Gastrocnemius medialis (tissue), 4 donors: ENCODE results near the gene SLC11A1. TPM values are rescaled to one million over a fixed set of nuclear protein-coding genes. Genes with fewer than 3 reads are reported as not detected.

Source experiments
- ATAC-seq, 2 donors: fragments of 150-250 bp; one replicate each; pipeline ENCODE4 v1.9.1; 2016
- DNase-seq, 2 donors: peaks; one replicate each; pipeline ENCODE4 v3.0.0-alpha.2; 2019
- H3K27ac ChIP-seq, 4 donors: fragments of 200-600 bp; sonication (generic); 1 replicate in 1 of 4; 2 replicates in 3 of 4; pipeline ENCODE4 v1.5.1; 2016 to 2018; ENCODE audit warnings: mild to moderate bottlenecking in 2 of 4, moderate library complexity in 1 of 4
- H3K27me3 ChIP-seq, 3 donors: fragments of 200-600 bp; sonication (generic) in 2 of 3; 1 replicate in 1 of 3; 2 replicates in 2 of 3; pipeline versions ENCODE4 v1.5.1 to v1.6.0; 2016 to 2019; ENCODE audit warnings: mild to moderate bottlenecking in 1 of 3, moderate library complexity in 1 of 3
- H3K36me3 ChIP-seq, 2 donors: fragments of 200-600 bp; sonication (generic) in 1 of 2; one replicate each; pipeline ENCODE4 v1.5.1; 2017 to 2018
- H3K4me1 ChIP-seq, 2 donors: fragments of 200-600 bp; sonication (generic) in 1 of 2; one replicate each; pipeline ENCODE4 v1.5.1; 2016 to 2017; ENCODE audit warnings: mild to moderate bottlenecking in 2 of 2
- H3K4me3 ChIP-seq, 4 donors: fragments of 200-600 bp; sonication (generic) in 3 of 4; 1 replicate in 1 of 4; 2 replicates in 3 of 4; pipeline ENCODE4 v1.5.1; 2016 to 2019; ENCODE audit warnings: mild to moderate bottlenecking in 2 of 4
- H3K9me3 ChIP-seq, 3 donors: fragments of 200-600 bp; sonication (generic) in 2 of 3; 1 replicate in 1 of 3; 2 replicates in 2 of 3; pipeline ENCODE4 v1.5.1; 2016 to 2019
- CTCF ChIP-seq, 5 experiments: fragments of 450-650 bp in 3 of 5; fragments of 200-600 bp in 2 of 5; sonication (generic) in 2 of 5; IDR thresholded peaks in 4 of 5; conservative IDR thresholded peaks in 1 of 5; 1 replicate in 4 of 5; 2 replicates in 1 of 5; pipeline ENCODE4 v1.5.1; 2016 to 2019; ENCODE audit warnings: antibody characterized with exemption in 5 of 5, mild to moderate bottlenecking in 3 of 5, moderate library complexity in 3 of 5
- POLR2A ChIP-seq, 2 donors: fragments of 450-650 bp; IDR thresholded peaks; one replicate each; pipeline ENCODE4 v1.6.1; 2017; ENCODE audit warnings: antibody characterized with exemption in 2 of 2, mild to moderate bottlenecking in 2 of 2, moderate library complexity in 2 of 2
- in situ Hi-C, 4 donors: fragments of 200-750 bp; cut with MboI; loops; one replicate each; pipeline versions ENCODE4 v1.15.0 to v1.8.0; 2017; ENCODE audit warnings: low sequenced_read_pairs in 4 of 4
- intact Hi-C: fragments of 100-400 bp; cut with DNase I; formaldehyde crosslinking; loops from one replicate; pipeline ENCODE4 v1.15.1; 2023; ENCODE audit warnings: low total_unique reads
- total RNA-seq, 4 donors: library from RNA; depleted of rRNA; stranded (reverse); fragments of >200 nt; gene quantifications; one replicate each; pipeline versions ENCODE4 v1.1.0 to v1.2.3, GENCODE V29; 2016

SLC11A1 gene
- total RNA-seq, 4 donors from 2014 or later = 1.1 to 6.3 (median 4.5) TPM

- no peaks in the 10 kb centered on the region for H3K9me3 ChIP-seq
- H3K4me1 ChIP-seq = peaks cover 15 to 20% of the 10 kb centered on the region in 2 donors
- H3K27ac ChIP-seq = no peak overlapping the region
- in situ Hi-C loops = loop anchor here in 1 of 4 donors (10.0 kb wide), 1 partner anchor 119 kb away; the partner anchor contains the start of genes AAMP and PNKD
- H3K36me3 ChIP-seq = no peaks in the 10 kb centered on the region
- intact Hi-C loops = loop anchor here (10.0 kb wide), 1 partner anchor 441 kb away; the partner anchor contains the start of gene PRKAG3
- DNase-seq (no peak), ATAC-seq (no peak)
- H3K4me3 ChIP-seq = no peak overlapping the region
- H3K27me3 ChIP-seq = no peaks in the 10 kb centered on the region
- TF ChIP-seq CTCF (IDR thresholded peaks at IDR 0.05 in 4 of 5, conservative IDR thresholded peaks at IDR 0.05 in 1 of 5) = no peak
- TF ChIP-seq POLR2A (IDR thresholded peaks at IDR 0.05) = no peak
Measured at GRCh38 chr2:218393750-218394290, 11.7 kb downstream of the SLC11A1 start.

GRCh38 chr2:218394298-218395089 is 12.4 kb downstream of the SLC11A1 start:
- no peaks in the 10 kb centered on the region for H3K36me3 ChIP-seq
- H3K4me1 ChIP-seq = peaks cover 15 to 23% of the 10 kb centered on the region in 2 donors
- ATAC-seq (no peak), DNase-seq (no peak)
- H3K27ac ChIP-seq = no peak overlapping the region
- H3K9me3 ChIP-seq = no peaks in the 10 kb centered on the region
- no peaks in the 10 kb centered on the region for H3K27me3 ChIP-seq
- TF ChIP-seq CTCF (IDR thresholded peaks at IDR 0.05 in 4 of 5, conservative IDR thresholded peaks at IDR 0.05 in 1 of 5) (no peak), POLR2A (IDR thresholded peaks at IDR 0.05) (no peak)
- H3K4me3 ChIP-seq = no peak overlapping the region
- in situ Hi-C loops = loop anchor here in 1 of 4 donors (10.0 kb wide), 1 partner anchor 120 kb away; the partner anchor contains the start of genes AAMP and PNKD
- intact Hi-C loops = loop anchor here (5.0 to 10.0 kb wide), 4 partner anchors 263 to 1982 kb away; partner anchors contain the start of genes BCS1L, PRKAG3, RNF25 and SMARCAL1

GRCh38 chr2:218395090-218395444 is 13.0 kb downstream of the SLC11A1 start:
- DNase-seq (no peak), ATAC-seq (no peak)
- Histone ChIP-seq H3K27ac (peak overlapping the region; percentile 97 to 100 (median 98)), H3K4me3 (no peak overlapping the region), H3K9me3 (no peaks in the 10 kb centered on the region), H3K36me3 (no peaks in the 10 kb centered on the region), H3K4me1 (peaks cover 15 to 23% of the 10 kb centered on the region in 2 donors), H3K27me3 (no peaks in the 10 kb centered on the region)
- intact Hi-C loops = loop anchor here (5.0 to 10.0 kb wide), 4 partner anchors 262 to 1983 kb away; partner anchors contain the start of genes BCS1L, PRKAG3, RNF25 and SMARCAL1
- in situ Hi-C loops = loop anchor here in 1 of 4 donors (10.0 kb wide), 1 partner anchor 120 kb away; the partner anchor contains the start of genes AAMP and PNKD
- TF ChIP-seq CTCF (IDR thresholded peaks at IDR 0.05 in 4 of 5, conservative IDR thresholded peaks at IDR 0.05 in 1 of 5) (no peak), POLR2A (IDR thresholded peaks at IDR 0.05) (no peak)

- peaks cover 15 to 23% of the 10 kb centered on the region in 2 donors for H3K4me1 ChIP-seq
- no peaks in the 10 kb centered on the region for H3K36me3 ChIP-seq
- intact Hi-C loops (loop anchor here (5.0 to 10.0 kb wide), 4 partner anchors 262 to 1983 kb away; partner anchors contain the start of genes BCS1L, PRKAG3, RNF25 and SMARCAL1), in situ Hi-C loops (loop anchor here in 1 of 4 donors (10.0 kb wide), 1 partner anchor 121 kb away; the partner anchor contains the start of genes AAMP and PNKD)
- H3K27me3 ChIP-seq = no peaks in the 10 kb centered on the region
- TF ChIP-seq POLR2A (IDR thresholded peaks at IDR 0.05) (no peak), CTCF (IDR thresholded peaks at IDR 0.05 in 4 of 5, conservative IDR thresholded peaks at IDR 0.05 in 1 of 5) (no peak)
- DNase-seq (peak in 1 of 2 donors; percentile 17), ATAC-seq (no peak)
- H3K9me3 ChIP-seq = no peaks in the 10 kb centered on the region
- peak overlapping the region; percentile 87 to 99 (median 93) for H3K4me3 ChIP-seq
- H3K27ac ChIP-seq = peak overlapping the region; percentile 97 to 100 (median 98)
Measured at GRCh38 chr2:218395456-218395825, 13.4 kb downstream of the SLC11A1 start.
